HepG2 (cell line): ENCODE data around the gene PLEKHG4. TPM values are rescaled to one million over a fixed set of nuclear protein-coding genes. Genes with fewer than 3 reads are reported as not detected.

Source experiments
- ATAC-seq: fragments of 200-7000 bp; cut with Tn5 transposase; 3 replicates; pipeline ENCODE4 v1.9.1; 2020; ENCODE audit warnings: mild to moderate bottlenecking, moderate library complexity
- BruUV-seq: library from RNA; stranded (reverse); fragments of 400-500 nt; replicated peaks from 2 replicates; lab custom pipeline; 2021; lab: Mats Ljungman, UMichigan
- CTCF ChIA-PET: fragments of 300-600 bp; formaldehyde crosslinking; extraction: SDS; loops from one replicate; lab custom pipeline; 2021; ENCODE audit warnings: low total read pairs, inconsistent platforms, low intra/inter-chr PET ratio; lab: Yijun Ruan, JAX
- POLR2A ChIA-PET: fragments of 350-600 bp; sonication (Branson Sonifier 250); formaldehyde crosslinking; loops from one replicate; lab custom pipeline; 2020; ENCODE audit warnings: antibody characterized with exemption, inconsistent platforms; lab: Yijun Ruan, JAX
- DNase-seq: peaks from one replicate; pipeline ENCODE4 v3.0.0-alpha.2; 2015; ENCODE audit warnings: low spot score
- FAIRE-seq: peaks from 3 replicates; lab custom pipeline; 2011; peaks lifted over from hg19 to GRCh38; lab: Jason Lieb, UNC
- H2AFZ ChIP-seq: one replicate; pipeline ENCODE4 v1.6.1; 2011; ENCODE audit warnings: low read length, inconsistent platforms
- H3K27ac ChIP-seq: fragments of 300-600 bp; 3 replicates; pipeline ENCODE4 v1.8.0; 2011; ENCODE audit warnings: mixed run types, mild to moderate bottlenecking, mixed read lengths, low read length, inconsistent platforms; ENCODE audit not compliant: insufficient read depth; ENCODE audit errors: extremely low read length
- H3K27me3 ChIP-seq, 2 experiments: fragments of 200-600 bp in 1 of 2; 2 replicates in 1 of 2; 3 replicates in 1 of 2; pipeline versions ENCODE4 v1.6.0 to v1.8.0; 2011; ENCODE audit warnings: low read length in 2 of 2, mild to moderate bottlenecking in 2 of 2, moderate library complexity in 2 of 2, inconsistent platforms in 1 of 2; ENCODE audit not compliant: insufficient read depth in 2 of 2, control insufficient read depth in 1 of 2
- H3K36me3 ChIP-seq, 2 experiments: fragments of 200-600 bp in 1 of 2; replicated peaks in 1 of 2; 2 replicates in 1 of 2; 3 replicates in 1 of 2; pipeline versions ENCODE4 v1.5.1 to v1.8.0; 2011; ENCODE audit warnings: low read length in 2 of 2, inconsistent platforms in 1 of 2; ENCODE audit not compliant: insufficient read depth in 2 of 2, control insufficient read depth in 1 of 2
- H3K4me1 ChIP-seq: 2 replicates; pipeline ENCODE4 v1.5.1; 2012; ENCODE audit warnings: low read length, inconsistent platforms; ENCODE audit not compliant: insufficient read depth
- H3K4me2 ChIP-seq: 2 replicates; pipeline ENCODE4 v1.6.0; 2011; ENCODE audit warnings: low read depth, low read length, inconsistent platforms
- H3K4me3 ChIP-seq, 3 experiments: fragments of 200-600 bp in 1 of 3; sonication (generic), shearing (Covaris generic) in 1 of 3; replicated peaks in 1 of 3; 2 replicates each; pipeline ENCODE4 v1.5.1; 2011 to 2016; ENCODE audit warnings: low read length in 3 of 3, inconsistent platforms in 2 of 3, low read depth in 2 of 3, mild to moderate bottlenecking in 2 of 3, control low read depth in 1 of 3, mixed read lengths in 1 of 3; ENCODE audit not compliant: insufficient read depth in 1 of 3
- H3K79me2 ChIP-seq: one replicate; pipeline ENCODE4 v1.6.1; 2011; ENCODE audit warnings: low read length, inconsistent platforms; ENCODE audit not compliant: insufficient read depth
- H3K9ac ChIP-seq: 2 replicates; pipeline ENCODE4 v1.6.0; 2011; ENCODE audit warnings: mild to moderate bottlenecking, low read depth, low read length, inconsistent platforms; ENCODE audit not compliant: insufficient read depth
- H3K9me3 ChIP-seq: 2 replicates; pipeline ENCODE4 v1.5.1; 2012; ENCODE audit warnings: mild to moderate bottlenecking, low read length
- H4K20me1 ChIP-seq: 2 replicates; pipeline ENCODE4 v1.6.0; 2011; ENCODE audit warnings: inconsistent platforms, mild to moderate bottlenecking, low read length, moderate library complexity; ENCODE audit not compliant: insufficient read depth
- AGO2 ChIP-seq: fragments of 200-400 bp; formaldehyde crosslinking; optimal IDR thresholded peaks from 2 replicates; pipeline ENCODE3; 2017; ENCODE audit warnings: mild to moderate bottlenecking, low read depth, low read length, moderate library complexity
- CHCHD3 ChIP-seq: sonication (generic); formaldehyde crosslinking; IDR thresholded peaks from 2 replicates; pipeline ENCODE4 v1.8.0; 2022; ENCODE audit warnings: mild to moderate bottlenecking, missing genetic modification reagents, moderate library complexity
- FOXO4 ChIP-seq: sonication (generic); formaldehyde crosslinking; conservative IDR thresholded peaks from 2 replicates; pipeline ENCODE4 v1.8.1; 2023; ENCODE audit warnings: missing genetic modification reagents
- HOXA9 ChIP-seq: sonication (generic); formaldehyde crosslinking; IDR thresholded peaks from 2 replicates; pipeline ENCODE4 v1.8.1; 2022; ENCODE audit warnings: missing genetic modification reagents, mild to moderate bottlenecking, moderate library complexity, borderline replicate concordance
- ISL2 ChIP-seq: sonication (generic); formaldehyde crosslinking; IDR thresholded peaks from 2 replicates; pipeline ENCODE4 v1.5.0; 2020; ENCODE audit warnings: missing genetic modification reagents
- MED8 ChIP-seq: sonication (generic); formaldehyde crosslinking; IDR thresholded peaks from 2 replicates; pipeline ENCODE4 v1.8.1; 2023; ENCODE audit warnings: mild to moderate bottlenecking, missing genetic modification reagents; ENCODE audit not compliant: insufficient replicate concordance
- PCBP2 ChIP-seq: fragments of 200-400 bp; formaldehyde crosslinking; optimal IDR thresholded peaks from 2 replicates; pipeline ENCODE3; 2018; ENCODE audit warnings: low read length, low read depth; ENCODE audit not compliant: poor library complexity, severe bottlenecking
- RBFOX2 ChIP-seq: fragments of 200-400 bp; formaldehyde crosslinking; IDR thresholded peaks from 2 replicates; pipeline ENCODE4 v1.6.1; 2017; ENCODE audit warnings: low read depth, mild to moderate bottlenecking, low read length
- STAT5B ChIP-seq: sonication (generic); formaldehyde crosslinking; IDR thresholded peaks from 2 replicates; pipeline ENCODE4 v1.4.0; 2020; ENCODE audit warnings: missing genetic modification reagents
- THYN1 ChIP-seq: sonication (generic); formaldehyde crosslinking; IDR thresholded peaks from 2 replicates; pipeline ENCODE4 v1.8.1; 2023; ENCODE audit warnings: low read depth, mild to moderate bottlenecking, moderate library complexity, missing genetic modification reagents, borderline replicate concordance
- ZBTB3 ChIP-seq: sonication (generic); formaldehyde crosslinking; IDR thresholded peaks from 2 replicates; pipeline ENCODE4 v1.4.0; 2020; ENCODE audit warnings: low read depth, mild to moderate bottlenecking, moderate library complexity, missing genetic modification reagents, borderline replicate concordance
- ZNF570 ChIP-seq: sonication (generic); formaldehyde crosslinking; IDR thresholded peaks from 2 replicates; pipeline ENCODE4 v1.4.0; 2020; ENCODE audit warnings: mild to moderate bottlenecking, missing genetic modification reagents, borderline replicate concordance
- WGBS: methylation state at CpG from one replicate; pipeline ENCODE4 v1.1.6; 2017; ENCODE audit warnings: low lambda C conversion rate; 5-methylcytosine and 5-hydroxymethylcytosine counted together
- in situ Hi-C: cut with HindIII; loops from 2 replicates; pipeline ENCODE4 v1.10.0; 2017; ENCODE audit warnings: low pct_unique_long_range_greater_than_20kb; ENCODE audit not compliant: extremely low pct_ligation_motif_present
- intact Hi-C: fragments of 100-400 bp; cut with micrococcal nuclease; formaldehyde crosslinking; loops from one replicate; pipeline ENCODE4 v1.10.0; 2022; ENCODE audit not compliant: unreplicated experiment
- polyA plus RNA-seq, 8 experiments: library from polyadenylated mRNA; depleted of rRNA in 3 of 8; stranded (reverse) in 7 of 8; unstranded in 1 of 8; fragments of >200 nt; fragmentation: Illumina TruSeq in 4 of 8; extraction: Trizol in 4 of 8; gene quantifications; 2 replicates each; pipeline versions ENCODE4 v1.2.1 to v1.2.3, GENCODE V29; 2011 to 2016; ENCODE audit warnings: low read depth in 4 of 8, missing spikeins in 1 of 8, mixed read lengths in 1 of 8; ENCODE audit not compliant: insufficient read depth in 1 of 8
- total RNA-seq, 5 experiments: library from RNA; depleted of rRNA; stranded (reverse); fragments of >200 nt; fragmentation: Illumina TruSeq; extraction: Trizol; gene quantifications; 2 replicates each; pipeline ENCODE4 v1.2.3, GENCODE V29; 2016; ENCODE audit warnings: low read depth in 1 of 5

The PLEKHG4 gene
- total and polyA plus RNA-seq, 2 of the 13 experiments (the other 11 are each of a cell fraction or from before 2014, with no cell fraction given): 7.1 to 13.6 TPM

- in situ Hi-C loops: no loop called here
- ChIA-PET CTCF (no interaction called here), POLR2A (no interaction called here)
- ATAC-seq (no peak), DNase-seq (no peak), FAIRE-seq (no peak)
- no peaks in the 10 kb centered on the region for H3K4me1 ChIP-seq
- no peak overlapping the region for H3K27ac ChIP-seq
- H4K20me1 ChIP-seq: no peaks in the 10 kb centered on the region
- WGBS: 90% methylated on average over 22 of the region's 28 CpGs
- peak; percentile 40 for TF ChIP-seq AGO2
- peak; percentile 35; the same call in 1 of the 2 replicates for TF ChIP-seq RBFOX2
- TF ChIP-seq HOXA9 (CRISPR knock-in tag): no peak
- TF ChIP-seq, all 625 proteins: peak for 2
- intact Hi-C loops: no loop called here
- Histone ChIP-seq H3K79me2 (no peaks in the 10 kb centered on the region), H3K9ac (no peak overlapping the region), H3K27me3 (no peaks in the 10 kb centered on the region), H2AFZ (no peak overlapping the region), H3K4me3 (no peak overlapping the region), H3K36me3 (no peaks in the 10 kb centered on the region), H3K4me2 (no peak overlapping the region), H3K9me3 (no peaks in the 10 kb centered on the region)
- BruUV-seq: no TSS peak
Measured at GRCh38 chr16:67286441-67287235, 7.3 kb downstream of the PLEKHG4 start.

GRCh38 chr16:67287960-67288359 lies 8.6 kb downstream of the PLEKHG4 start:
- Histone ChIP-seq H3K4me3 (no peak overlapping the region), H3K27me3 (peaks cover 0 to 3% of the 10 kb centered on the region in 2 experiments; a peak in 1 of 5 replicates), H3K9me3 (no peaks in the 10 kb centered on the region), H2AFZ (no peak overlapping the region), H3K4me2 (no peak overlapping the region), H3K79me2 (no peaks in the 10 kb centered on the region), H3K36me3 (no peaks in the 10 kb centered on the region), H3K27ac (no peak overlapping the region), H3K9ac (no peak overlapping the region), H4K20me1 (no peaks in the 10 kb centered on the region), H3K4me1 (no peaks in the 10 kb centered on the region)
- DNase-seq (no peak), FAIRE-seq (no peak), ATAC-seq (no peak)
- intact Hi-C loops (no loop called here), in situ Hi-C loops (no loop called here)
- WGBS: 95% methylated on average over 14 of the region's 14 CpGs
- CTCF ChIA-PET: no interaction called here
- POLR2A ChIA-PET: no interaction called here
- BruUV-seq: no TSS peak
- TF ChIP-seq ZNF570 (CRISPR knock-in tag) (no peak), THYN1 (CRISPR knock-in tag) (no peak), ZBTB3 (CRISPR knock-in tag) (no peak), MED8 (CRISPR knock-in tag) (no peak), AGO2 (no peak), FOXO4 (no peak), STAT5B (CRISPR knock-in tag) (no peak), ISL2 (CRISPR knock-in tag) (no peak), CHCHD3 (CRISPR knock-in tag) (no peak), PCBP2 (no peak)
